HCT116 (cell line): ENCODE results near the gene PDF.

Experiments used
- POLR2A ChIP-seq: IDR thresholded peaks from 2 replicates; pipeline ENCODE4 v1.7.0; 2011; ENCODE audit warnings: borderline replicate concordance; ENCODE audit not compliant: insufficient read depth, insufficient read length; ENCODE audit errors: extremely low read depth
- POLR2AphosphoS5 ChIP-seq: IDR thresholded peaks from 2 replicates; pipeline ENCODE4 v1.6.1; 2011; ENCODE audit warnings: mild to moderate bottlenecking, low read depth, low read length, moderate library complexity
- TF ChIP-seq, protein P1 (sequence below), 3 experiments: fragments of 200-600 bp in 1 of 3; sonication (generic) in 1 of 3; IDR thresholded peaks in 2 of 3; conservative IDR thresholded peaks in 1 of 3; 2 replicates each; pipeline ENCODE4 v1.5.1; 2012 to 2017; ENCODE audit warnings: low read depth in 2 of 3, low read length in 2 of 3, antibody characterized with exemption in 1 of 3, borderline replicate concordance in 1 of 3, control low read depth in 1 of 3, mild to moderate bottlenecking in 1 of 3, mixed read lengths in 1 of 3, mixed run types in 1 of 3, moderate library complexity in 1 of 3; ENCODE audit not compliant: insufficient read depth in 1 of 3

DNA sequence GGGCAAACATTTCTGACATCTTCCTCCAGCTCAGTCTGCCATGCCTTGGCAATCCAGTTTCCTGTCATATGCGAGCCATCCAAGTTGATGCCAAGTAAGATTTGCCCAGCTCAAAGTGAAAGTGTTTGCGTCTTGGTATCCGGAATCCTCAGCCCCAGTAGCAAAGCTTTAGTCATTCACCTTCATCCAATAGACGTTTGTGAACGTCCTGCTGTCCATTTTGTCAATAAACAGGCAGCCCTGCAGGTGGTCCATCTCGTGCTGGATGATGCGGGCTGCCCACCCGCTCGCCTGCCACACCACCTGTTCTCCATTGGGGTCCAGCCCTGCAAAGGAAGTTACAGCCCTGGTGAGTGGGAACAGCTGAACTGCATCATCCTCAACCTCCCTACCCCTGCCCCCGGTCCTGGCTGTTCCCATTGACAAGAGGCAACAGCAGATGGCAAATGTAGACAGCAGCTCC lies 1.5 kb downstream of the PDF start:
- TF ChIP-seq, protein P1, sequence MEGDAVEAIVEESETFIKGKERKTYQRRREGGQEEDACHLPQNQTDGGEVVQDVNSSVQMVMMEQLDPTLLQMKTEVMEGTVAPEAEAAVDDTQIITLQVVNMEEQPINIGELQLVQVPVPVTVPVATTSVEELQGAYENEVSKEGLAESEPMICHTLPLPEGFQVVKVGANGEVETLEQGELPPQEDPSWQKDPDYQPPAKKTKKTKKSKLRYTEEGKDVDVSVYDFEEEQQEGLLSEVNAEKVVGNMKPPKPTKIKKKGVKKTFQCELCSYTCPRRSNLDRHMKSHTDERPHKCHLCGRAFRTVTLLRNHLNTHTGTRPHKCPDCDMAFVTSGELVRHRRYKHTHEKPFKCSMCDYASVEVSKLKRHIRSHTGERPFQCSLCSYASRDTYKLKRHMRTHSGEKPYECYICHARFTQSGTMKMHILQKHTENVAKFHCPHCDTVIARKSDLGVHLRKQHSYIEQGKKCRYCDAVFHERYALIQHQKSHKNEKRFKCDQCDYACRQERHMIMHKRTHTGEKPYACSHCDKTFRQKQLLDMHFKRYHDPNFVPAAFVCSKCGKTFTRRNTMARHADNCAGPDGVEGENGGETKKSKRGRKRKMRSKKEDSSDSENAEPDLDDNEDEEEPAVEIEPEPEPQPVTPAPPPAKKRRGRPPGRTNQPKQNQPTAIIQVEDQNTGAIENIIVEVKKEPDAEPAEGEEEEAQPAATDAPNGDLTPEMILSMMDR (IDR thresholded peaks at IDR 0.05 in 2 of 3, conservative IDR thresholded peaks at IDR 0.05 in 1 of 3; ENCODE audit: borderline replicate concordance in 1 of 3, insufficient read depth in 1 of 3, low read depth in 2 of 3, low read length in 2 of 3) = no peak
- TF ChIP-seq POLR2A = no peak
- TF ChIP-seq POLR2AphosphoS5 = peak; percentile 7; the same call in 1 of the 2 replicates
